Stimulated activated CD8-positive, alpha-beta memory T cell treated with anti-CD3 and anti-CD28 coated beads, Interleukin-7, amount 100 ng/mL, for 4 hours (primary cell): ENCODE measurements around the gene TTLL1.

Source experiments
- DNase-seq, 2 donors: peaks; one replicate each; pipeline ENCODE4 v3.0.0-alpha.2; 2020; ENCODE audit warnings: low read depth in 2 of 2

The TTLL1 gene

GRCh38 chr22:42993651-42994275 is 95.4 kb downstream of the TTLL1 start:
- DNase-seq = no peak

GRCh38 chr22:42992886-42993479 is 96.2 kb downstream of the TTLL1 start:
- DNase-seq = no peak

- no peak for DNase-seq
Measured at GRCh38 chr22:42992092-42992491, 97.1 kb downstream of the TTLL1 start.

GRCh38 chr22:42991010-42991651 is 98.1 kb downstream of the TTLL1 start:
- DNase-seq = no peak

GRCh38 chr22:42990131-42990838 is 98.9 kb downstream of the TTLL1 start:
- DNase-seq = no peak
